Inflammatory macrophage treated with lipopolysaccharide for 1 hour (primary cell): Measurements from ENCODE around the gene TP73.

Experiments
- DNase-seq, 2 donors: peaks; one replicate each; pipeline ENCODE4 v3.0.0-alpha.2; 2020 to 2022

Gene TP73

DNA sequence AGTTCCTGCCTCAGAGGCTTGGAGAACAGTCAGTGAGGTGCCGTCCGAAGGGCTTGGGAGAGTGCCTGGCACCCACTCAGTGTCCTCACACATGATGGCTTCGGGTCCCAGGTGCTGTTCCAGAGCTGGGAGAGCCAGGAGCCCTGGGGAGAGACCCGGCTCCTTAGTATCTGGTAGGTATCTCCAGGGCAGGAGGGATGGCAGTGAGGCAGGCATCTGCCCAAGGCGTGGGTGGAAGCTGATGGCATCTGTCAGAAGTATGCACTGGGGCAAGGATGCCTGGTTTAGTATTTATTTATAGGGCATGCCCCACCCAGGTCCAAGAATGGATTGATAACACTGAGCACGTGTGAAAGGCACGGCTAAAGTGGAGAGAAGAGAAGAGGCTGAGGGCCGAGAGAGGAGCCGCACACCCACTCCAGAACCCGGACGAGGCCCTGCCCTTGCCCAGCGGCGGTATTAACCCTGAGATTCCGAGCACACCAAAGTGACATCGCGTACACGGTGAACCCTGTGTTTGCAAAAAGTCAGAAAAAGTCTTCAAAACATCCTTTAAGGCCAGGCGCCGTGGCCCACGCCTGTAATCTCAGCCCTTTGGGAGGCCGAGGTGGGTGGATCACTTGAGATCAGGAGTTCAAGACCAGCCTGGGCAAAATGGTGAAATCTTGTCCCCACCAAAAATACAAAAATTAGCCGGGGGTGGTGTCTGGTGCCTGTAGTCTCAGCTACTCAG is 2.4 kb downstream of the TP73 start:
- DNase-seq, result no peak

DNA sequence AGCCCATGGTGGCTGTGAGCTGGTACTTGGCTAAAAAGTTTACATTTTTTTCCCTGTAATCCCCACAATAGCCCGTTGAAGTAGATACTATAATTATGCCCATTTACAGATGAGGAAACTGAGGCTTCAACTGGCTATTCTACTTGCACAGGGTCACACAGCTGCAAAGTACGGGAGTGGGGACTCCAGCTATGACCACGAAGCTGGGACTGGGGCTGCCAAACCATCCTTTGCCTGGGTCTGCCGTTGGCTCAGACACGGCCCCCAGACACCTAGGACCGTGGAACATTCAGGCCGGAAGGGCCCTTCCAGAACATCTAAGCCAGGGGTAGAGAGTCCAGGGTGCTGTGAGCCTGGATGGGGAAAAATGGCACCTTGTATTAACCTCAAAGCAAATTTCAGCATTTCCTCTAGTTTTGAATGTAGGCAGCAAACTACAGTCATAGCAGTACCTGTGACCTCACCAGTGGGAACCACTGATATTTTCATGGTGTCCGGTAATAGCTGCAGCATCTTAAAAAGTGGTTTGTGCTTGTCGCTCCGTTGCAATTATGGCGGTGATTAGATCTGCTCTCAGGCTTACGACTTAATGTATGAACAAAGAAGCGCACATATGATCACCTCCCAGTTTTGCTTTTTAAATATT is 4.3 kb downstream of the TP73 start:
- no peak for DNase-seq

DNA sequence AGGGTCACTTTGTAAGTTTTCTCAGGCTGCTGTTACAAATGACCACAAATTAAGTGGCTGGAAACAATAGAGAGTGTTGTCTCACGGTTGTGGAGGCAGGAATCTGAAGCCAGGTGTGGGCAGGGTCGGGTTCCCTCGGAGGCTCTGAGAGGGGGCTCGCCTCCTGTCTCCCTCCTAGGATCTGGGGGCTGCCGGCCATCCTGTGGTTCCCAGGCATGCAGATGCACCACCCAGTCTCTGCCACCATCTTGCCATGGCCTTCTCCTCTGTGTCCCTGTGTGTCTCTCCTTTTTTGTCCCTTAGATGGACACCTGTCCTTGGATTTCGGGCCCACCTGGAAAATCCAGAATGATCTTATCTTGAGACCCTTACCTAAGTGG is 4.8 kb downstream of the TP73 start:
- DNase-seq, result no peak

DNA sequence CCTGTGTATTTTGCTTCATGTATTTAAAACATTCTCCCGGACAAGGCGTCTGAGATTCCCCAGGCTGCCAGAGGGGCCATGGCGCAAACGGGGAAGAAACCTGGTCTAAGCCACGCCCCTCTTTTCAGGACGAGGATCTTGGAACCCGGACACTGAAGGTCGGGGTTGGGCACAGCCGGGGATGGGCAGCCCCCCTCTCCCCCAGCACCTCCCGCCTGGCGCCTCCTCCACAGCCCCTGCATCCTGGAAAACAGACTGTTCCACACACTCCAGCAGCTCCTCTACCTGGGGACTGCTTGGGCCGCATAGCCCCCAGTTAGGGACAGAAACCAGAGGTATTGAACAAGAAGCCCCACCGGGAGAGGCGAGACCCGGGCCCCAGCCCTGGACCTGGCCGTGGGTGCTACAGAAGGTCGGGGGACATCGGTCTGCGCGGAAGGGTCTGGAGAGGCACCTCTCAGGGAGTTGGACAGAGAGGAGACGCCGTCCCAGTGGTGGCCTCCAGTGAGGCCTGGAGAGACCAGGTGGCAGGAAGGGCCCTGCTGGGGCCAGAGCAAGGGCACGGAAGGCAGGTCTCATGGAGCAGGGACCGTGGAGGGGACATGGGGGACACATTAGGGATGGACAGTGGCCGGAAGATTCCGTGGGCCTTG is 5.4 kb downstream of the TP73 start:
- DNase-seq, result no peak

DNA sequence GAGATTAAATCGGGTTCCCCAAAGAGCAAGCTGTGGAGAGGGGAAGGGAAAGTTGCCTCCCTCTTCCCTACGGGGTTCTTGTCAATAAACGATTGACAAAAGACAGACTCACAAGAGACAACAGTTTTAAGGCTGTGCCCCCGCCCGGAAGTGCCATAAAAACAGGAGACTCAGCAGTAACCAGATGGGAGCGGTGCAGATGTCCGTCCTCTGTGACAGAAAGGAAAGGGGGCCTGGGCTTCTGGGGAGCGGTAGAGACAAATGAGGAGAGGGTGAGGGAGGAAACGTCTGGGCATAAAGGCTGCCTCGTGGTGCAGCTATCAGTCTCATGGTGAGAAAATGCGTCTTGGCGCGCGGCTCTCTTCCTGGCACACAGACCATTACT is 5.9 kb downstream of the TP73 start:
- no peak for DNase-seq

DNA sequence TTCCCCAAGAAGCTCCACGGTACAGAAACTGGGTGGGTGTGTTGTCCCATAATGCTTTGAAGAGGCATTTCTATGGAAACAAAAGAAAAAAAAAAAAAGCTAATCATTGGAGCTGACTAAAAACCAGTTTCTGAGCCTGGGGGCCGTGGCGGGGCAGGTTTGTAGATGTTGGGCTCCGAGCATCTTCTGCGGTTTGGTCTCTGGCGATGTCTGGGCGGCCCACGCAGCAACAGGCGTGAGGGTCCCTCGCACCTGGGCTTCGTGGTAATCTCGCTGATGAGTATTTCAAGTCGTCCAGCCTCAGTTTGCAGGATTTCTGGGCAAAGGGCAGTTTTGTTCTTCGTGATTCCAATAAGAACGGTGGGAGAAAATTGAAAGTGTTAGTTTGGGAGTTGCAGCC is 6.8 kb downstream of the TP73 start:
- DNase-seq, result no peak

DNA sequence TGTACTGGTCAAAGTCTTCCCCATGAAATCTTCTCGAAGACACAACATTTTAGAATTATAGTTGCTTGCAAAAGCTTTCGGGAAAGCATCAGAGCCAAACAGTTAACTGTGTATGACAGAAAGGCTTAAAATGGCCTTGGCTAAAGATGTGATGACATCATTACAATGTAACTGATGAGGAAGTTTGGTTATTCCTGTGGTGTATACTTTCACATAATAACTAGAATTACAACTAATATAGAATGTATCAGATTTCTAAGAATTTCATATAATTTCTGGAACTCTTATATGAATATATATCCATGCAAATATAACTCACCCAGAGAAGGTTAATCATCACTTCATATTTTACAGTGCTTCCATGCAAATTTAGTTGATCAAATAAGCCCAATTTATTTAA is 8.4 kb downstream of the TP73 start:
- peak; percentile 41 to 59 for DNase-seq

DNA sequence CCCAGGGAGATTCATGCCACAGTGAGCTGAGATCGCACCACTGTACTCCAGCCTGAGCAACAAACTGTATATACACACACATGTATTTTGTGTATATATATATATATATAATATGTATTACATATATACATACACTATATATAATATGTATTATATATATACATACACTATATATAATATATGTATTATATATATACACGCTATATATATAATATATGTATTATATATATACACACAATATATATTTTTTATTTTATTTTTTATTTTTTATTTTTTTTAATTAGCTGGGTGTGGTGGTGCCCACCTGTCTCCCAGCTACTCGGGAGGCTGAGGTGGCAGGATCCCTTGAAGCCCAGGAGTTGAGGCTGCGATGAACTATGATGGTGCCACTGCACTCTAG is 9.3 kb downstream of the TP73 start:
- DNase-seq, result no peak

DNA sequence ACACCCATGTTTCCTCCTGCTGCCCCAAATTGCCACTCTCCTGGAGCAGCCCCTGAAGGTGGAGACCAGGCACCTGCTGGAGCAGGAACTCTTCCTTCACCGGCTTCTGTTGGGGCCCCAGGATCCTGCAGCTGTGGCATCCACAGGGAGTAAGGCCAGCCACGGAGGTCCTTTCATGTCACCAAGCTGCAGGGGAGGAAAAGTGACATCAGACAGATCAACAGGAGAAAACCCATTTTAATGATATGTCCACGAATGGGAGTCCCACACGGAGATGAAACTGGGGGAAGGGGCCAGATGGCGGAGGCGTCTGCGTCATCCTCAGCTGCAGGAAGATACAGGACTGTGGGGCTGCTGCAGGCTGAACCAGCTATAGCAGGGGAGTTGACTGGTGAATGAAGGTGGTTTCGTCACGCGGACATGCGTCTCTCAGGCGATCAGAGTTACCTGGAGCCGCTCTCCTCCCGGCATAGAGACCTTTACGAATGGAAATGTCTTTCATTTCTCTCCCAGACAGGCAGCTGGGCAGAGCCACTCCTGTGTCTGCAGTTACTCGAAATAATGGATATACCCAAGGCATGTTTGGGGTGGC is 9.9 kb downstream of the TP73 start:
- no peak for DNase-seq

DNA sequence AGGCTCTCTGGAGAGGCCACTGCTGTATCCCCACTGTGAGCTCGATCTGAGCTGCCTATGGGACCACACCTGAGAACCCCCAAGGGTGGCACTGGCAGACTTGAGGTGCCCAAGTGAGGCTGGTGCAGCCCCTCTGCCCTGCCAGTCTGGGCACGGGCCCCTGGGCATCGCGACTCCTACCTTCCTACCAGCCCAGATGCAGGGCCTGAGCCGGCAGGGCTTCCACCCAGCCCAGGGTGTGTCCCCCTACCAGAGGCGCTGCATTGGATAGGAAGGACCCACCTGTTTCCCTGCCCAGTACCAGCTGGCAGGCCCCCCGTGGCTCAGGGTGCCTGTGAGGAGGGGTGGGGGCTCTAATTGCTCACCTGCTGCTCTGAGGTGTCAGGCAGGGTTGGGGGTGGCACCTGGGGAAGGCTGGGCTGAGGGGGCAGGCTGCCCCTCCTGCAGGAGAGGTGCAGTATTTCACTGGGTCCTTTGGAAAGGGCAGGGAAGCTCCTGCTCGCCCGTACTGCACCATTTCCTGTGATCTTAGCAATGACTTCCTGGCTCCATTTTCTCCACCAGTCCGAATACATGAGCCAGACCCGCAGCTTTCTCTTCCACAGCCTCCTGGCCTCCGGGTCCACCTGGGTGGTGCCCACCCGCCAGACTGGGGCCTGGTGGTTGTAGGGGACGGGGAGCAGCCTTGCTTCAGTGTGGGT is 11.8 kb downstream of the TP73 start:
- no peak for DNase-seq

DNA sequence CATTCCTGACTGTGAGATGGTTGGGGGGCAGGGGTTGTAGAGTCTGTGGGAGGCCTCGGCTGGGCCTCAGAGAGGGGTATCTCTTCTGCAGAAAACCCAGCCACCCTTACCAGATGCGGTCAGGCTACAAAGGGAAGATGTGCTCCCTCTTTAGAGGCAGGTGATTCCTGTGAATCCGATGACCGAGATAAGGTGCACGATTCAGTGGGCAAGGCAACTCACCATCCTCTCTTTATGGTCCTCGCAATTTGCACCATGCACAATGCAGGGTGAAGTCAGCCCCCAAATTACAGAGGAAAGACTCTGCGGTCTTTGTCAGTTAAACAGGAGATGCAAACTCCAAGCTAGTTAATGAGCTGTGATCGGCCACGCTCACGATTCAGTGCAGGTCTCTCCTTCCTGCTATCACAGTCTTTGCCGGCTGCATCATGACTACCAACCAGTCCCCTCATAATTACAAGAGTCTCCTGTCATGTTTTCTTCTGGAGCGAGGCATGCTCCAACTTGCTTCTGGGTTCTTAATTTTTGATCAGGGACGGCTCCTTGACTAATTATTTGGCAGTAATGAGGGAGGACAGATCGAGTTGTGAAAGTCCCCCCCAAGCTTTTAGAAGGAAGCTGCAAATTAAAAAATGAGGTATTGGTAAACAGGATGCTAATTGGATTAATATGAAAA is 12.5 kb downstream of the TP73 start:
- DNase-seq, result no peak

DNA sequence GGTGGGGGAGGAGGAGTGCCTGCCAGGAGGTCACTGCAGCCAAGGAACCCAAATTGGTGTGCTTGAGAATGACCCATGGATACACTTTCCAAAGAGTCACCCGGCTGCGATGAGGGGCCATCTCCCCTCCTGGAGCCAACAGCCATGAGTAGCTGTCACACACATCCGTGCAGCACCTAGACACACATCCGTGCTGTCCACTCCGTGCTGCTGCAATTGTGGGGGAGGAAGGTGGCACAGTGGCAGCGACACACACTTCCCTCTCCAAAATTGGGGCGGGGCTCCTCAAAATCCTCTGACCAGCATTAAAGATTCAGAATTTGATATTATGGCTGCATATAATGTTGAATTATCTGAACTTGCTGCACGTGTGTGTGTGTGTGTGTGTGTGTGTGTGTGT is 15.8 kb downstream of the TP73 start:
- no peak for DNase-seq

DNA sequence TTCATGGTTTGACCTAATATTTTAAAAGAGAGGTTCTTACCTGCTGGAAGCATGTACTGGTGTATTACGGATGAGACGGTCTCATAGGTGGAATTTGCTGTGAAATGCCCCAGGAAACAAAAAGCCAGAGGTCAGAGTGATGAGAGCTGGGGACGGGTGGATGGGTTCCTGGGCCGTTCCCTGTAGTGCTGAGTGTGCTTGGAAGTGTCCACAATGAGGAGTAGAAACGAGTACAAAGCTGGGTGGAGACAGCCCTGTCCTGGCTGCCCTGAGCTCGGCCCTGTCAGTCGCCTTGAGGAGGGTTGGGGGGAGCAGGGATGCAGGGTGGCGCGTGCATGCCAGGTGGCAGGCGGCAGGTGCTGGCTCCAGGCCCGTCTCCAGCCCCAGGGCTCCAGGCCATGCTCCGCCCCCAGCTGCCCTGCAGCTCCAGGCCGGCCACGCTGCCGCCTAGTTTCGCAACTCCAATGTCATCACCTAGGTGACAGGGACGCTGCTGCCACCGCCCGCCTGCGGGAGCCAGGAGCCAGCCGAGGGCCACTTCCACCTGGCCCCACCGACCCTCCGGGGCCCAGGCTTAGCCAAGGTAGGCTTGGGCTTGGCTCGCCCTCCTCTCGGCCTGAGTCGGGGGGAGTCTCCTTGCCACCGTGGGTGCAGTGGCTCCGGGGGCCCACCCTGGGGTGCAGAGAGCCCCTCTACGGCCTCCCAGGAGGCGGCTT is 16.4 kb downstream of the TP73 start:
- peak; percentile 62 to 84 for DNase-seq

DNA sequence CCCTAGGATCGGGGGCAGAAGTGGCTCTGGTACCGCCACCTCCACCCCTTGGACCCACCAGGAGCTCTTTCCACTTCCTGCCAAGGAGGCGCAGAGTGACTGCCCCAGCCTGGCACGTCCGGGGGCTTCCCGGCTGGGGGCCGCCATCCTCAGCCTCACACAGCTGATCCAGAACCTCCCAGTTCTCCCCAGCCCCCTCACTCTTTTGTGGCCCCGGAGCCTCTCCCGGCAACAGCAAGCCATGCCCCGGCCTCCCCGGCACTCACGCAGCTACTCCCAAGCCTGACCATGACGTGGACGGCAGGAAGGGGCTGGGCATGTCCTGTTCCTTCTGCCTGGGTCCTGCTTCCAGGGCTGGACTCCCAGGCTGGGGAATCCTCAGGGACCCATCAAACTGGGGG is 17.1 kb downstream of the TP73 start:
- DNase-seq, result no peak

DNA sequence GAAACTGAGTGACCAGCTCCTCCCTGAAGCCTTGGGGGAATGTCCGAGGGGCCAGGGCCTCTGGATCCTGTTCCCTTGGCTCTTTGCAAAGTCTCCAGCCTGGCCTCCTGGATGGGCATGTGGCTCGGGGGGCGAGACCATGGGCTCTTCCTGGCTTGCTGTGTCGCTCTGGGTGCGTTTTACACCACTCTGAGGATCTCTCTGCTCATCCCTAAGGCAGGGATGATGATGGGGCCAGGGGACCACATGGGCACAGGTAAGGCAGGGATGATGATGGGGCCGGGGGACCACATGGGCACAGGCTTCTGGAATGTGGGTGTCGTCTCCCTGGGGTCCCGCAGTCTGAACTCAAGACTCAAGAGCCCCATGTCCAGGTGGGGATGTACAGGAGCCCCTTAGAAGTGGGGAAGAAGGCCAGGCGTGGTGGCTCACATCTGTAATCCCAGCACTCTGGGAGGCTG is 17.7 kb downstream of the TP73 start:
- no peak for DNase-seq

DNA sequence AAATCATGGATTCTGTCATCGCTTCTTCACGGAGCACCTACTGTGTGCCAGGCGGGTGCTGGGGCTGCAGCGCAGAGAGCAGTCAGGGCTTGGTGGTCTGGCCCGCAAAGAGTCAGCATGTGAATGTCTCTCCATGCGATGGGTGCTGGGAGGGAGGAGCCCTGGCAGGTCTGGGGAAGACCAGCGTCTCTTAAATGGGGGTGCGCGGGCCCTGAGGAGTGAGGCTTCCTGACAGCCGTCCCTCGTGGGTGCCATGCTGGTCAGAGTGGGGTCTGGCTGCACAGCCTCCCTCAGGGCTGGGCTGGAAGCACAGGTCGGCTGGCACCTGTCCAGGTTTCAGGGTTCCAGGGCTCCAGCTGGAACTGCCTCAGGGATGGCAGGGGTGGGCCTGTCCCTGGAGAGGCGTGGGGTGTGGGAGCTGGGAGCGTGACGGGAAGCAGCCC is 18.5 kb downstream of the TP73 start:
- DNase-seq, result no peak

DNA sequence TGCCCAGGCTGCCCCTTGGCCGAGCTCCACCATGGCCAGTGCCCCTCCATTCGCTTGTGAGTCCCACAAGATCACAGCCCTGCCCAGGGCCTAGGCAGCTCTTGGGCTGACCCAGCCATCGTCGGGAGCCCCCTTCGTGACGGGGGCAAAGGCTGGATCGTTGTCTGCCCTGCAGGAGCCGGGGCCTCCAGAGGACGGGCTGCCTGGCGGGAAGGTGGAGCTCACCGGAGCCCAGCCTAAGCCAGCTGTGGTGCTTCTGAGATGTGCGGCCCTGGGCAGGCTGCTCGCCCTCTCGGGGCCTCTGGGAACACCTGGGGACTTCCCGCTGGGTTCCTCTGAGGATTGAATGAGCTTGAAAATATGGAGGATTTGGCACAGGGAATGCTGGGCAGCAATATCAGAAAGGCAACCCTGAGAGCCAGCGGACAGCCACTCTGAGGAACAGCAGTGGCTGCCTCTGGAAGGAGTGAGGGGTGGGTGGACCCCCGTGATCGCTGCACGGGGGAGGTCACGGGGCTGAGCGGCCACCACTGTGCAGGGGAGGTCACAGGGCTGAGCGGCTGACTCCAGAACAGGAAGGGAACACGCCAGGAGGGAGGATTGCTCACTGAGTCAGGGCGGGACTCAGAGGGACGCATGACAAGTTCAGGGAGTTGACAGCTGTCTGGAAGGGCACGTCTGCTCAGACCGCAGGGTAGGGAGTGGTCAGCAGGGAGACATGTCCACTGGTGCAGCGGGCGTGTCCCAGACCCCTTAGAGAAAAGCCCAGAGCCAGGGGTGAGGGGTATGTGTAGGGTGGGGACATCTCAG is 19.3 kb downstream of the TP73 start:
- DNase-seq, result peak in 1 of 2 donors; percentile 54

DNA sequence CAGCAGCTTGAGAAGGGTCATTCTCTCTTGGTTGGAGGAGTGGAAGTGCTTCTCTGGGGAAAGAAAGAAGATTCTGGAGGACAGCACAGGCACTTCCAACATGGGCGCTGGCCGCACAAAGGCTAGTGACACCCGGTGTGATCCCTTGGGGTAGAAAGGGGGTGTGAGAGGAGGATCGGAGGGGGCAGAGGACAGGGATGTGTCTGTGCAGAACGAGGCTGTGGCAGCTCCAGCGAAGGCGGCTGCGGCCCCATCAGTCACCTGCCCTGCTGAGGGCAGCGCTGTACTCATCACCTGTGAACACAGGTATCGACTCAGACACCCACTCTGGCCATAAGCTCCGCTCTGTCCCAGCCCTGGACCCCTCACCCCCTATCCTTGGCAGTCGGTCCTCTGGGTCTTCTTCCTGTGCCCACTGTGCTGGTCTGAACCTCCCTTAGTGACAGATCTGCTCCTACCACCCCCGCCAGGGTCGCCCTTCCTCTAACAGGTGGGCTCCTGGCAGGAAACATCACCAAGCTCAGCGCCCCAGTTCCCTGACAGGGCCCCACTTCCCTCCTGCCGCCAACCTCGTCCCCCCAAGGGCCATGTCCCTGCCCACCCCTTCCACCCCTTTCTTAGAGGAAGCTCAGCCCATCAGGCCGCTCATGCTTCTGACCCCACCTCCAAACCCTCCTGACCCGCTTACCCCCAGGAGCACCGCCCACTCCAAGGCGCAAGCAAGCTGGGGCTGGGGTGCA is 20.1 kb downstream of the TP73 start:
- DNase-seq, result no peak

DNA sequence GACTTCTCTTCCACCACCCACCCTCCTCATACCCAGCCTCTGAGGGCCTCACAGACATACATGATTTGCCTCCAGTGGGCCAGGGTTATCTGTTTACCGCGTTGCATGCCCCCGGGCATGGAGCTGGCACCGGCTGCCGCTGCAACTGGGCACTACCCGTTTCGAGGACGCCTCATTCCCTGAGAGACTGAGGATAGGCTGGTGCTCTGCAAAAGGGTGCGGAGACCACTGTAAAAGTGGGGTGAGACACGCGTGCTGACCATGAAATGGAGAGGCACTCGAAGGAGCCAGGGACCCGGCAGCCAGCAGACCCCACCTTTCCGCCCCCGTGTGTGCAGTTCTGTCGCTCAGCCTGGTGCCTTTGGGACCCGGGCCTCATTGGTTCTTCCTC is 20.6 kb downstream of the TP73 start:
- no peak for DNase-seq

DNA sequence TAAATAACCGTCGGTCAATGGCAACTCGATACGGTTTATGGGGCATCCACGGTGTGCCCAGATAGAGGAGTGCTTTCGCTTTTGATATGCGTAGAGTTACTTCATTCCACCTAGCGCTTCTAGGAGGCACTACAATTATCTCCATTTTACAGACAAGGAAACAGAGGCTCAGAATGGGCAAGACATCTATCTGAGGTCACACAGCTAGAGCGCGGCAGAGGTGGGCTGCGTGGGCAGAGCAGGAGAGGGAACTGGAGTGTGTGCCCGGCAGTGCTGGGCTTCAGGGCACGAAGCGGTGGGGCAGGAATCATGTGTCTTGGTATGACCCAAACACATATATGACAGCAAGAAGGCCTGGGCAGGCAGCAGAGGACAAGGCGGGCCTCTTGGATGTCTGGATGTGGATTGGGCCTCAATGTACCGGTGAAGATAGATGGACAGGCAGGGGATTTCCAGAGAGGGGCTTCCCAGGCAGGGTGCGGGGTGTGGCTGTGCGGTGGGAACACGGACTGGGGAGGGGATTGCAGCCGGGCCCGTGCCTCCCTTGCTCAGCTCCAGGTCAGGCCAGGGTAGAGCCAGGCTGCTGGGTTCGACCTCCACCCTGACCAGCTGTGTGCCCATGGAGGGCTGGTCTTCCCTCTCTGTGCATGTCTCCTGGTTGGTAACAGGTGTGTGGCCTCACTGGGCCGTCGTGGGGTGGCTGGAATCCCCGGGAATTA is 21.2 kb downstream of the TP73 start:
- peak in 1 of 2 donors; percentile 51 for DNase-seq
